HEK293 (cell line): ENCODE data around the gene RNF224.

Experiments used
- CTCF ChIA-PET: fragments of 350-600 bp; formaldehyde crosslinking; extraction: SDS; loops from one replicate; lab custom pipeline; 2021; ENCODE audit warnings: antibody characterized with exemption; lab: Yijun Ruan, JAX
- POLR2A ChIA-PET: fragments of 300-600 bp; formaldehyde crosslinking; extraction: SDS; loops from one replicate; lab custom pipeline; 2020; ENCODE audit warnings: antibody characterized with exemption, inconsistent platforms; lab: Yijun Ruan, JAX
- H3K27ac ChIP-seq: fragments of 200-500 bp; sonication (Bioruptor generic); 2 replicates; pipeline ENCODE4 v1.5.1; 2014; ENCODE audit warnings: low read depth, low read length, control low read depth, inconsistent platforms; ENCODE audit errors: extremely low read depth
- H3K36me3 ChIP-seq, 2 experiments: fragments of 200-500 bp in 1 of 2; sonication (Bioruptor generic) in 1 of 2; 1 replicate in 1 of 2; 2 replicates in 1 of 2; pipeline ENCODE4 v1.5.1; 2014 to 2017; ENCODE audit warnings: inconsistent platforms in 2 of 2, low read length in 2 of 2; ENCODE audit not compliant: control insufficient read depth in 2 of 2, insufficient read depth in 1 of 2
- H3K4me1 ChIP-seq: fragments of 200-500 bp; sonication (Bioruptor generic); 2 replicates; pipeline ENCODE4 v1.5.1; 2014; ENCODE audit warnings: mild to moderate bottlenecking, low read length, inconsistent platforms; ENCODE audit not compliant: control insufficient read depth, insufficient read depth
- H3K4me3 ChIP-seq: 2 replicates; pipeline ENCODE4 v1.5.1; 2011; ENCODE audit warnings: low read depth, mild to moderate bottlenecking, control low read depth, low read length, moderate library complexity
- H3K9me3 ChIP-seq: fragments of 200-500 bp; sonication (Bioruptor generic); 2 replicates; pipeline ENCODE4 v1.5.1; 2014; ENCODE audit warnings: low read depth, low read length, inconsistent platforms; ENCODE audit not compliant: control insufficient read depth, insufficient read depth
- BCL11B ChIP-seq: fragments of 450-650 bp; formaldehyde crosslinking; IDR thresholded peaks from 2 replicates; pipeline ENCODE4 v1.5.1; 2016; ENCODE audit warnings: low read depth, missing biosample characterization, missing genetic modification characterization
- GLI2 ChIP-seq: fragments of 450-650 bp; formaldehyde crosslinking; IDR thresholded peaks from 2 replicates; pipeline ENCODE4; 2017; ENCODE audit warnings: missing biosample characterization, missing genetic modification characterization, low read depth, borderline replicate concordance
- GLI4 ChIP-seq: fragments of 450-650 bp; formaldehyde crosslinking; IDR thresholded peaks from 2 replicates; pipeline ENCODE4 v1.5.1; 2016; ENCODE audit warnings: missing biosample characterization, missing genetic modification characterization
- GLIS1 ChIP-seq: fragments of 450-650 bp; formaldehyde crosslinking; IDR thresholded peaks from 2 replicates; pipeline ENCODE4 v1.5.1; 2016; ENCODE audit warnings: missing biosample characterization, missing genetic modification characterization
- GLIS2 ChIP-seq: fragments of 450-650 bp; formaldehyde crosslinking; IDR thresholded peaks from 2 replicates; pipeline ENCODE4 v1.5.1; 2016; ENCODE audit warnings: missing biosample characterization, missing genetic modification characterization
- KLF10 ChIP-seq: fragments of 450-650 bp; IDR thresholded peaks from 2 replicates; pipeline ENCODE4 v1.5.1; 2018; ENCODE audit warnings: missing biosample characterization, mild to moderate bottlenecking, missing genetic modification characterization
- KLF9 ChIP-seq: fragments of 450-650 bp; formaldehyde crosslinking; IDR thresholded peaks from 2 replicates; pipeline ENCODE4 v1.5.1; 2016; ENCODE audit warnings: missing biosample characterization, missing genetic modification characterization, low read depth
- MZF1 ChIP-seq: fragments of 450-650 bp; formaldehyde crosslinking; IDR thresholded peaks from 2 replicates; pipeline ENCODE4 v1.5.1; 2017; ENCODE audit warnings: missing biosample characterization, missing genetic modification characterization, borderline replicate concordance
- SETDB1 ChIP-seq: IDR thresholded peaks from one replicate; pipeline ENCODE4 v1.6.1; 2017; ENCODE audit warnings: mild to moderate bottlenecking, low read length, moderate library complexity, mixed read lengths; ENCODE audit not compliant: insufficient read length
- TRIM28 ChIP-seq: IDR thresholded peaks from 2 replicates; pipeline ENCODE4 v1.6.1; 2011; ENCODE audit warnings: low read length, control low read depth, borderline replicate concordance
- ZBTB17 ChIP-seq: fragments of 450-650 bp; formaldehyde crosslinking; IDR thresholded peaks from 2 replicates; pipeline ENCODE4 v1.5.1; 2016; ENCODE audit warnings: missing biosample characterization, missing genetic modification characterization
- ZFP37 ChIP-seq: fragments of 450-650 bp; formaldehyde crosslinking; IDR thresholded peaks from 2 replicates; pipeline ENCODE4 v1.5.1; 2016; ENCODE audit warnings: missing biosample characterization, missing genetic modification characterization
- ZIC2 ChIP-seq: fragments of 450-650 bp; formaldehyde crosslinking; IDR thresholded peaks from 2 replicates; pipeline ENCODE4 v1.5.1; 2016; ENCODE audit warnings: missing biosample characterization, missing genetic modification characterization
- ZNF10 ChIP-seq: fragments of 450-650 bp; formaldehyde crosslinking; IDR thresholded peaks from 2 replicates; pipeline ENCODE4 v1.5.1; 2017; ENCODE audit warnings: missing biosample characterization, missing genetic modification characterization
- ZNF112 ChIP-seq: fragments of 450-650 bp; formaldehyde crosslinking; IDR thresholded peaks from 2 replicates; pipeline ENCODE4 v1.5.0; 2017; ENCODE audit warnings: missing biosample characterization, missing genetic modification characterization
- ZNF114 ChIP-seq: fragments of 450-650 bp; formaldehyde crosslinking; IDR thresholded peaks from 2 replicates; pipeline ENCODE4 v1.5.0; 2017; ENCODE audit warnings: missing biosample characterization, missing genetic modification characterization
- ZNF138 ChIP-seq: fragments of 450-650 bp; formaldehyde crosslinking; IDR thresholded peaks from 2 replicates; pipeline ENCODE4 v1.5.1; 2016; ENCODE audit warnings: missing biosample characterization, missing genetic modification characterization, borderline replicate concordance
- ZNF146 ChIP-seq: fragments of 450-650 bp; formaldehyde crosslinking; IDR thresholded peaks from 2 replicates; pipeline ENCODE4 v1.5.1; 2016; ENCODE audit warnings: missing biosample characterization, missing genetic modification characterization
- ZNF155 ChIP-seq: fragments of 450-650 bp; formaldehyde crosslinking; IDR thresholded peaks from 2 replicates; pipeline ENCODE4 v1.5.1; 2016; ENCODE audit warnings: missing biosample characterization, missing genetic modification characterization
- ZNF157 ChIP-seq: fragments of 450-650 bp; formaldehyde crosslinking; IDR thresholded peaks from 2 replicates; pipeline ENCODE4 v1.5.1; 2016; ENCODE audit warnings: missing biosample characterization, missing genetic modification characterization
- ZNF2 ChIP-seq: fragments of 450-650 bp; formaldehyde crosslinking; IDR thresholded peaks from 2 replicates; pipeline ENCODE4 v1.5.1; 2016; ENCODE audit warnings: missing biosample characterization, missing genetic modification characterization
- ZNF211 ChIP-seq: fragments of 450-650 bp; formaldehyde crosslinking; IDR thresholded peaks from 2 replicates; pipeline ENCODE4 v1.5.1; 2016; ENCODE audit warnings: low read depth, missing biosample characterization, missing genetic modification characterization
- ZNF341 ChIP-seq: fragments of 450-650 bp; formaldehyde crosslinking; IDR thresholded peaks from 2 replicates; pipeline ENCODE4; 2016; ENCODE audit warnings: low read depth, missing biosample characterization, missing genetic modification characterization
- ZNF423 ChIP-seq: fragments of 450-650 bp; formaldehyde crosslinking; IDR thresholded peaks from 2 replicates; pipeline ENCODE4 v1.5.1; 2016; ENCODE audit warnings: missing biosample characterization, missing genetic modification characterization
- ZNF629 ChIP-seq: fragments of 450-650 bp; formaldehyde crosslinking; IDR thresholded peaks from 2 replicates; pipeline ENCODE4 v1.5.1; 2017; ENCODE audit warnings: missing biosample characterization, missing genetic modification characterization
- ZNF768 ChIP-seq: fragments of 450-650 bp; formaldehyde crosslinking; IDR thresholded peaks from 2 replicates; pipeline ENCODE4 v1.5.1; 2018; ENCODE audit warnings: missing biosample characterization, mild to moderate bottlenecking, missing genetic modification characterization
- ZNF776 ChIP-seq: fragments of 450-650 bp; formaldehyde crosslinking; IDR thresholded peaks from 2 replicates; pipeline ENCODE4 v1.5.0; 2017; ENCODE audit warnings: missing biosample characterization, missing genetic modification characterization, borderline replicate concordance
- TF ChIP-seq, protein P1 (sequence below): fragments of 450-650 bp; formaldehyde crosslinking; IDR thresholded peaks from 2 replicates; pipeline ENCODE4; 2016; ENCODE audit warnings: missing biosample characterization, missing genetic modification characterization
- TF ChIP-seq, protein P2 (sequence below): fragments of 450-650 bp; formaldehyde crosslinking; IDR thresholded peaks from 2 replicates; pipeline ENCODE4 v1.5.1; 2016; ENCODE audit warnings: missing biosample characterization, missing genetic modification characterization
- TF ChIP-seq, protein P3 (sequence below): fragments of 450-650 bp; formaldehyde crosslinking; IDR thresholded peaks from 2 replicates; pipeline ENCODE4 v1.5.1; 2016; ENCODE audit warnings: missing biosample characterization, missing genetic modification characterization
- TF ChIP-seq, protein P4 (sequence below): fragments of 450-650 bp; formaldehyde crosslinking; IDR thresholded peaks from 2 replicates; pipeline ENCODE4 v1.5.1; 2017; ENCODE audit warnings: missing biosample characterization, missing genetic modification characterization
- TF ChIP-seq, protein P5 (sequence below): fragments of 450-650 bp; formaldehyde crosslinking; optimal IDR thresholded peaks from 2 replicates; pipeline ENCODE3; 2016; ENCODE audit warnings: missing biosample characterization, mild to moderate bottlenecking, missing genetic modification characterization

Gene RNF224

DNA sequence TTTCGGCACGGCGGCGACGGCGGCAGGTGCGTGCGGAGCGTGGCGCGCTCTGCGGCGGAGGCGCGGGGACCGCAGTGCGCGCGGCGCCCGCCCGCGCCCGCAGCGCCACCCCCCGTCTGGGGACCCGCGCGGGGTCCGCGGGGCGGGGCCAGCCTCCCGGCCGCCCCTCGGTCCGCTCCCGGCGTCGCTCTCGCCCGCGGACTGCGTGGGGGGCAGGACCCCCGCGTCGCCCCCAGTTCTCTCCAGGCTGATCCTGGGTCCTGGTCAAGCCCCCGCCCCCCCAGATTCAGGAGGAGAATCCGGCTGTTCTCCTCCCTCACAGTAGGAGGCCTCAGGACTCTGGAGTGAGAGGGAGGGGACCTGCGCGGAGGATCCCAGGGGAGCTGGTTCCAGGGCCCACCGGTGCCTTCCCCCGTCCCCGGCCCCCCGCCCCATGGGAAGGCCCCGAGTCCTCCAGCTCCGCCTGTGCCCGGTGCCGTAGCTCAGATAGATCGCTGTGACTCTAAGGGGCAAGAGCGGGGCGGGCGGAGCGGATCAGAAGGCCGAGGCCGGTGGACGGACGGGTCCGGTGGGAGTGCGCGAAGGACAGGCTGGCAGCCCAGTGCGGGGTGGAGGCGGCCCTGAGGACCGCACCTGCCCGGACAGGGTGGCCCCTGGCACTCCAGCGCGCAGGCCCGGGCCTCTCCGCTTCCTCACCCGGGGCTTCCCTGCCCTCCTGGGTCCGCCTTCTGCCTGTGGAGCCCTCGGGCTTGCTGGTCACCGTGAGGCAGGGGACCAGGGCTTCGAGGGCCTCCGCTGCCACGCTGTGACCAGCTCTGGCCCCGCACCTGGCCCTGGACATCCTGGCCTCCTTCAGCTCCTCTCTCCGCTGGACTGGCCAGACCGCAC, 4.9 kb upstream of the RNF224 start, which contains the start of gene RNF208:
RNF208 (minus strand) TSS at position 51 of the 888 bp plus-strand sequence. CDS start 1,028 bp downstream, outside the sequence.
- ChIA-PET POLR2A (interaction anchor here (0.9 to 17.2 kb wide), 23 partner anchors 14 to 494 kb away, joined by 3 to 304 read pairs (median 5); partner anchors contain the start of genes AJM1, ANAPC2, MAN1B1 and NDOR1), CTCF (interaction anchor here (0.6 to 6.7 kb wide), 9 partner anchors 9 to 153 kb away, joined by 3 to 54 read pairs (median 4); partner anchors contain the start of genes ANAPC2, NDOR1, SAPCD2 and SSNA1)
- Histone ChIP-seq H3K9me3 (no peaks in the 10 kb centered on the region), H3K27ac (peak within 1 kb of the TSS; percentile 72), H3K36me3 (peaks cover 0 to 23% of the 10 kb centered on the region in 2 experiments; a peak in 1 of 3 replicates), H3K4me3 (peak within 1 kb of the TSS; percentile 89), H3K4me1 (peaks cover 4% of the 10 kb centered on the region)
- TF ChIP-seq GLIS2 = no peak; the same call in 1 of the 2 replicates
- TF ChIP-seq, protein P1, sequence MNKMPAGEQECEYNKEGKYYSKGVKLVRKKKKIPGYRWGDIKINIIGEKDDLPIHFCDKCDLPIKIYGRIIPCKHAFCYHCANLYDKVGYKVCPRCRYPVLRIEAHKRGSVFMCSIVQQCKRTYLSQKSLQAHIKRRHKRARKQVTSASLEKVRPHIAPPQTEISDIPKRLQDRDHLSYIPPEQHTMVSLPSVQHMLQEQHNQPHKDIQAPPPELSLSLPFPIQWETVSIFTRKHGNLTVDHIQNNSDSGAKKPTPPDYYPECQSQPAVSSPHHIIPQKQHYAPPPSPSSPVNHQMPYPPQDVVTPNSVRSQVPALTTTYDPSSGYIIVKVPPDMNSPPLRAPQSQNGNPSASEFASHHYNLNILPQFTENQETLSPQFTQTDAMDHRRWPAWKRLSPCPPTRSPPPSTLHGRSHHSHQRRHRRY (tag by site-specific recombination) = no peak
- TF ChIP-seq ZNF211 (tag by site-specific recombination) = no peak
- peak; percentile 47; the same call in 1 of the 2 replicates for TF ChIP-seq BCL11B
- TF ChIP-seq, protein P2, sequence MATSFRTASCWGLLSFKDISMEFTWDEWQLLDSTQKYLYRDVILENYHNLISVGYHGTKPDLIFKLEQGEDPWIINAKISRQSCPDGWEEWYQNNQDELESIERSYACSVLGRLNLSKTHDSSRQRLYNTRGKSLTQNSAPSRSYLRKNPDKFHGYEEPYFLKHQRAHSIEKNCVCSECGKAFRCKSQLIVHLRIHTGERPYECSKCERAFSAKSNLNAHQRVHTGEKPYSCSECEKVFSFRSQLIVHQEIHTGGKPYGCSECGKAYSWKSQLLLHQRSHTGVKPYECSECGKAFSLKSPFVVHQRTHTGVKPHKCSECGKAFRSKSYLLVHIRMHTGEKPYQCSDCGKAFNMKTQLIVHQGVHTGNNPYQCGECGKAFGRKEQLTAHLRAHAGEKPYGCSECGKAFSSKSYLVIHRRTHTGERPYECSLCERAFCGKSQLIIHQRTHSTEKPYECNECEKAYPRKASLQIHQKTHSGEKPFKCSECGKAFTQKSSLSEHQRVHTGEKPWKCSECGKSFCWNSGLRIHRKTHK = no peak
- TF ChIP-seq ZNF114 = no peak
- TF ChIP-seq, protein P3, sequence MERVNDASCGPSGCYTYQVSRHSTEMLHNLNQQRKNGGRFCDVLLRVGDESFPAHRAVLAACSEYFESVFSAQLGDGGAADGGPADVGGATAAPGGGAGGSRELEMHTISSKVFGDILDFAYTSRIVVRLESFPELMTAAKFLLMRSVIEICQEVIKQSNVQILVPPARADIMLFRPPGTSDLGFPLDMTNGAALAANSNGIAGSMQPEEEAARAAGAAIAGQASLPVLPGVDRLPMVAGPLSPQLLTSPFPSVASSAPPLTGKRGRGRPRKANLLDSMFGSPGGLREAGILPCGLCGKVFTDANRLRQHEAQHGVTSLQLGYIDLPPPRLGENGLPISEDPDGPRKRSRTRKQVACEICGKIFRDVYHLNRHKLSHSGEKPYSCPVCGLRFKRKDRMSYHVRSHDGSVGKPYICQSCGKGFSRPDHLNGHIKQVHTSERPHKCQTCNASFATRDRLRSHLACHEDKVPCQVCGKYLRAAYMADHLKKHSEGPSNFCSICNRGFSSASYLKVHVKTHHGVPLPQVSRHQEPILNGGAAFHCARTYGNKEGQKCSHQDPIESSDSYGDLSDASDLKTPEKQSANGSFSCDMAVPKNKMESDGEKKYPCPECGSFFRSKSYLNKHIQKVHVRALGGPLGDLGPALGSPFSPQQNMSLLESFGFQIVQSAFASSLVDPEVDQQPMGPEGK (tag by site-specific recombination) = peak; percentile 54
- TF ChIP-seq ZNF629 = no peak
- no peak for TF ChIP-seq ZFP37 (tag by site-specific recombination)
- TF ChIP-seq ZNF146 (tag by site-specific recombination) = no peak
- no peak for TF ChIP-seq GLI2 (tag by site-specific recombination)
- no peak for TF ChIP-seq ZNF10
- no peak for TF ChIP-seq GLI4 (tag by site-specific recombination)
- TF ChIP-seq ZNF2 (tag by site-specific recombination) = no peak; the same call in 1 of the 2 replicates
- no peak for TF ChIP-seq SETDB1
- no peak for TF ChIP-seq MZF1 (tag by site-specific recombination)
- TF ChIP-seq, protein P4, sequence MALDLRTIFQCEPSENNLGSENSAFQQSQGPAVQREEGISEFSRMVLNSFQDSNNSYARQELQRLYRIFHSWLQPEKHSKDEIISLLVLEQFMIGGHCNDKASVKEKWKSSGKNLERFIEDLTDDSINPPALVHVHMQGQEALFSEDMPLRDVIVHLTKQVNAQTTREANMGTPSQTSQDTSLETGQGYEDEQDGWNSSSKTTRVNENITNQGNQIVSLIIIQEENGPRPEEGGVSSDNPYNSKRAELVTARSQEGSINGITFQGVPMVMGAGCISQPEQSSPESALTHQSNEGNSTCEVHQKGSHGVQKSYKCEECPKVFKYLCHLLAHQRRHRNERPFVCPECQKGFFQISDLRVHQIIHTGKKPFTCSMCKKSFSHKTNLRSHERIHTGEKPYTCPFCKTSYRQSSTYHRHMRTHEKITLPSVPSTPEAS (tag by site-specific recombination) = no peak
- TF ChIP-seq KLF10 (tag by site-specific recombination) = no peak
- TF ChIP-seq ZNF157 (tag by site-specific recombination) = no peak
- TF ChIP-seq GLIS1 (tag by site-specific recombination) = peak; percentile 92
- no peak for TF ChIP-seq ZNF768 (tag by site-specific recombination)
- no peak for TF ChIP-seq ZNF776
- no peak for TF ChIP-seq KLF9 (tag by site-specific recombination)
- no peak for TF ChIP-seq ZNF138 (tag by site-specific recombination)
- 0 out of 2 replicates have a peak, but pooled peaks have one; percentile 25 for TF ChIP-seq ZNF423 (tag by site-specific recombination)
- no peak for TF ChIP-seq ZNF112 (tag by site-specific recombination)
- TF ChIP-seq, protein P5, sequence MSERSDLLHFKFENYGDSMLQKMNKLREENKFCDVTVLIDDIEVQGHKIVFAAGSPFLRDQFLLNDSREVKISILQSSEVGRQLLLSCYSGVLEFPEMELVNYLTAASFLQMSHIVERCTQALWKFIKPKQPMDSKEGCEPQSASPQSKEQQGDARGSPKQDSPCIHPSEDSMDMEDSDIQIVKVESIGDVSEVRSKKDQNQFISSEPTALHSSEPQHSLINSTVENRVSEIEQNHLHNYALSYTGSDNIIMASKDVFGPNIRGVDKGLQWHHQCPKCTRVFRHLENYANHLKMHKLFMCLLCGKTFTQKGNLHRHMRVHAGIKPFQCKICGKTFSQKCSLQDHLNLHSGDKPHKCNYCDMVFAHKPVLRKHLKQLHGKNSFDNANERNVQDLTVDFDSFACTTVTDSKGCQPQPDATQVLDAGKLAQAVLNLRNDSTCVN (tag by site-specific recombination) = no peak
- peak; percentile 36; the same call in 1 of the 2 replicates for TF ChIP-seq ZIC2 (tag by site-specific recombination)
- TF ChIP-seq ZNF155 (tag by site-specific recombination) = no peak
- no peak for TF ChIP-seq TRIM28
- TF ChIP-seq ZBTB17 (tag by site-specific recombination) = no peak
- TF ChIP-seq ZNF341 (tag by site-specific recombination) = peak; percentile 57
